Psoas muscle (tissue), 8 donors: ENCODE results near the gene ANTXR1. TPM values are rescaled to one million over a fixed set of nuclear protein-coding genes. Genes with fewer than 3 reads are reported as not detected.
"Not testable (repeated sequence)": the region's sequence is repeated elsewhere in the genome, so short reads cannot be mapped to it uniquely, and the experiment has no call there.

Experiments used
- ATAC-seq, 4 donors: fragments of 200-7000 bp; cut with Tn5 transposase; one replicate each; pipeline ENCODE4 v1.9.1; 2020; ENCODE audit warnings: moderate library complexity in 3 of 4, mild to moderate bottlenecking in 2 of 4
- DNase-seq, 2 donors: peaks; one replicate each; pipeline ENCODE4 v3.0.0-alpha.2; 2020
- H3K27ac ChIP-seq: fragments of 200-600 bp; one replicate; pipeline ENCODE4 v1.8.0; 2022
- H3K27me3 ChIP-seq, 3 donors: fragments of 200-600 bp in 1 of 3; one replicate each; pipeline versions ENCODE4 v1.6.1 to v1.8.0; 2013 to 2022; ENCODE audit warnings: low read length in 2 of 3, mild to moderate bottlenecking in 2 of 3, moderate library complexity in 1 of 3; ENCODE audit not compliant: insufficient read depth in 3 of 3
- H3K36me3 ChIP-seq, 2 donors: fragments of 200-600 bp in 1 of 2; one replicate each; pipeline versions ENCODE4 v1.6.1 to v1.8.0; 2013 to 2022; ENCODE audit warnings: low read depth in 1 of 2, mild to moderate bottlenecking in 1 of 2, moderate library complexity in 1 of 2; ENCODE audit not compliant: insufficient read depth in 1 of 2
- H3K4me1 ChIP-seq: fragments of 200-600 bp; one replicate; pipeline ENCODE4 v1.8.0; 2022
- H3K4me3 ChIP-seq: fragments of 200-600 bp; one replicate; pipeline ENCODE4 v1.8.0; 2022; ENCODE audit warnings: mild to moderate bottlenecking
- H3K9me3 ChIP-seq: fragments of 200-600 bp; one replicate; pipeline ENCODE4 v1.8.0; 2022
- CTCF ChIP-seq: fragments of 200-600 bp; IDR thresholded peaks from one replicate; pipeline ENCODE4 v1.8.0; 2022; ENCODE audit warnings: antibody characterized with exemption
- WGBS, 3 donors: extraction: QIAGEN DNeasy Blood & Tissue Kit; methylation state at CpG; one replicate each; pipeline versions ENCODE4 v1.1.6 to v1.1.7; 2013; 5-methylcytosine and 5-hydroxymethylcytosine counted together
- intact Hi-C, 2 donors: fragments of 100-400 bp; cut with DNase I; formaldehyde crosslinking; loops; one replicate each; pipeline versions ENCODE4 v1.11.0 to v1.14.2; 2022
- polyA plus RNA-seq, 3 donors: library from polyadenylated mRNA; stranded (reverse); fragments of 200-250 nt; gene quantifications; one replicate each; pipeline ENCODE4 v1.2.3, GENCODE V29; 2013
- total RNA-seq, 4 donors: library from RNA; stranded (reverse); fragmentation: NEBNext Ultra II Directional in 2 of 4; extraction: Animal tissue kit (Norgen Biotek cat#: 25700) in 2 of 4; gene quantifications; one replicate each; pipeline versions ENCODE4 v1.2.1 to v1.2.4, GENCODE V29; 2021 to 2023
- donor health status: healthy with polysubstance abuse.
- donor health status: DM: no; HTN: no; CAD: no; lungs with moderate emphysema.
- donor health status: Bipolar disorder and iron deficiency.
- donor health status: healthy.
- donor health status: DM: yes; HTN: yes; CAD: no.
- donor health status: DM: no; HTN: no; CAD: no.
- donor health status: DM: no; HTN: no; CAD: no.
- donor health status: DM: yes; HTN: yes; CAD: no.

ANTXR1 gene
- total and polyA plus RNA-seq, 7 donors: 3.7 to 24.3 (median 10.9) TPM

- 61 to 86% (median 62%) methylated on average over 3 of the region's 3 CpGs for WGBS, 3 donors
These were observed 213.9 kb downstream of the ANTXR1 start for GRCh38 chr2:69226903-69227302.

GRCh38 chr2:69227716-69228115 is 214.7 kb downstream of the ANTXR1 start:
- ATAC-seq (no peak), DNase-seq (no peak)
- intact Hi-C loops: no loop called here
- Histone ChIP-seq H3K4me1 (no peaks in the 10 kb centered on the region), H3K9me3 (no peaks in the 10 kb centered on the region), H3K27ac (no peak overlapping the region), H3K36me3 (no peaks in the 10 kb centered on the region), H3K4me3 (no peak overlapping the region), H3K27me3 (no peaks in the 10 kb centered on the region)
- TF ChIP-seq CTCF: no peak

More at GRCh38 chr2:69226903-69227302, 213.9 kb downstream of the ANTXR1 start:
- intact Hi-C loops: no loop called here
- no peak overlapping the region for H3K27ac ChIP-seq
- no peak for ATAC-seq
- H3K36me3 ChIP-seq: no peaks in the 10 kb centered on the region
- H3K9me3 ChIP-seq: no peaks in the 10 kb centered on the region
- no peak for TF ChIP-seq CTCF
- no peak for DNase-seq
- H3K27me3 ChIP-seq: no peaks in the 10 kb centered on the region
- no peak overlapping the region for H3K4me3 ChIP-seq
- no peaks in the 10 kb centered on the region for H3K4me1 ChIP-seq

DNA sequence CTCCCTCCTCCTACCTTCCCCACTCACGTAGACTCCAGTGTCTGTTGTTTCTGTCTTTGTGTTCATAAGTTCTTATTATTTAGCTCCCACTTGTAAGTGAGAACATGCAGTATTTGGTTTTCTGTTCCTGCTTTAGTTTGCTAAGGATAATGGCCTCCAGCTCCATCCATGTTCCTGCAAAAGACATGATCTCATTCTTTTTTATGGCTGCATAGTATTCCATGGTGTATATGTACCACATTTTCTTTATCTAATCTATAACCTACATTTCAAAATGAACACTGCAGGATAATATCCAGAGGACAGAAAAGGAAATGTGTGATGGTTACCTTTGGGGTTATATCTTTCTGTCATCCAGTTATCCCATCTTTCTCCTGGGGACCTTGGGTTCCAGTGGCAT is 218.0 kb downstream of the ANTXR1 start:
- WGBS, 3 donors: 91 to 100% (median 93%) methylated on average over 1 of the region's 1 CpG
- H3K4me1 ChIP-seq, intact Hi-C loops, ATAC-seq, H3K27me3 ChIP-seq, H3K4me3 ChIP-seq, H3K36me3 ChIP-seq, H3K9me3 ChIP-seq, H3K27ac ChIP-seq, DNase-seq: not testable (repeated sequence)

GRCh38 chr2:69231612-69232277 is 218.8 kb downstream of the ANTXR1 start:
- no peaks in the 10 kb centered on the region for H3K36me3 ChIP-seq
- DNase-seq: no peak
- no peaks in the 10 kb centered on the region for H3K9me3 ChIP-seq
- 85 to 89% (median 86%) methylated on average over 6 of the region's 6 CpGs for WGBS, 3 donors
- no peaks in the 10 kb centered on the region for H3K27me3 ChIP-seq
- H3K4me1 ChIP-seq: no peaks in the 10 kb centered on the region
- no peak overlapping the region for H3K4me3 ChIP-seq
- intact Hi-C loops: no loop called here
- no peak for TF ChIP-seq CTCF
- ATAC-seq: no peak
- H3K27ac ChIP-seq: no peak overlapping the region

- H3K4me3 ChIP-seq, H3K36me3 ChIP-seq, ATAC-seq, H3K27ac ChIP-seq, H3K9me3 ChIP-seq, intact Hi-C loops, DNase-seq, H3K4me1 ChIP-seq, H3K27me3 ChIP-seq: not testable (repeated sequence)
- 87 to 93% (median 90%) methylated on average over 4 of the region's 4 CpGs for WGBS, 3 donors
These were observed 222.9 kb downstream of the ANTXR1 start for GRCh38 chr2:69235835-69236234.
